ENCODE results near the gene NDUFA3. TPM values are rescaled to one million over a fixed set of nuclear protein-coding genes. Genes with fewer than 3 reads are reported as not detected.

Gene NDUFA3
- total and polyA plus RNA-seq, 2 donors (not counting 3 experiments of a cell fraction or from before 2014, with no cell fraction given), result 107 to 119 TPM

GRCh38 chr19:54106716-54107115 is 4.1 kb downstream of the NDUFA3 start:
- no peak for DNase-seq (ENCODE audit: low read depth, low spot score)
- Histone ChIP-seq H3K4me1 (ENCODE audit: control insufficient read depth, extremely low read depth, insufficient read depth, low read length) (no peaks in the 10 kb centered on the region), H2AFZ (ENCODE audit: low read depth, low read length) (no peak overlapping the region), H3K4me3 (replicated peaks in 1 of 3; ENCODE audit: insufficient read depth in 1 of 3, low read depth in 1 of 3, low read length in 3 of 3) (no peak overlapping the region), H3K4me2 (ENCODE audit: insufficient read depth, low read length) (no peak overlapping the region), H3K9me1 (replicated peaks; ENCODE audit: control insufficient read depth, extremely low read depth, insufficient read depth, low read length) (no peaks in the 10 kb centered on the region), H3K27ac (ENCODE audit: insufficient read depth, low read depth, low read length) (no peak overlapping the region), H3K27me3 (ENCODE audit: control insufficient read depth in 2 of 2, insufficient read depth in 2 of 2, low read length in 2 of 2) (no peaks in the 10 kb centered on the region), H3K9me3 (replicated peaks; ENCODE audit: control insufficient read depth, insufficient read depth, low read length) (no peaks in the 10 kb centered on the region), H3K36me3 (ENCODE audit: control insufficient read depth in 2 of 2, extremely low read depth in 1 of 2, insufficient read depth in 2 of 2, low read length in 2 of 2) (peaks cover 0 to 40% of the 10 kb centered on the region in 2 experiments), H3K9ac (replicated peaks; ENCODE audit: extremely low read depth, insufficient read depth, low read length) (no peak overlapping the region), H3K79me2 (ENCODE audit: control insufficient read depth, insufficient read depth, low read length) (peaks cover 8% of the 10 kb centered on the region), H4K20me1 (replicated peaks; ENCODE audit: control insufficient read depth, extremely low read depth, insufficient read depth, low read length) (no peaks in the 10 kb centered on the region)
- CTCF ChIA-PET, result no interaction called here
- TF ChIP-seq MYC (IDR thresholded peaks at IDR 0.05; ENCODE audit: low read depth, low read length), result no peak
- TF ChIP-seq EZH2 (IDR thresholded peaks at IDR 0.05; ENCODE audit: borderline replicate concordance, low read depth, low read length, severe bottlenecking), result no peak
- TF ChIP-seq MAX (IDR thresholded peaks at IDR 0.05; ENCODE audit: insufficient read depth, insufficient read length), result no peak
- TF ChIP-seq GATA2 (IDR thresholded peaks at IDR 0.05; ENCODE audit: insufficient read depth, insufficient read length, low read depth, low read length), result no peak
- no peak for TF ChIP-seq FOS (IDR thresholded peaks at IDR 0.05; ENCODE audit: borderline replicate concordance, insufficient read depth, low read length)
- POLR2A ChIA-PET, result no interaction called here
- no TSS peak for BruUV-seq (replicated peaks)
- dilution Hi-C loops (cut with MboI; ENCODE audit: extremely low pct_ligation_motif_present, low sequenced_read_pairs), result no loop called here
- no peak for FAIRE-seq
- intact Hi-C loops (cut with micrococcal nuclease), result no loop called here

GRCh38 chr19:54107876-54108490 is 5.3 kb downstream of the NDUFA3 start:
- dilution Hi-C loops (cut with MboI; ENCODE audit: extremely low pct_ligation_motif_present, low sequenced_read_pairs), result no loop called here
- H3K27ac ChIP-seq (ENCODE audit: insufficient read depth, low read depth, low read length), result no peak overlapping the region
- H3K27me3 ChIP-seq (ENCODE audit: control insufficient read depth in 2 of 2, insufficient read depth in 2 of 2, low read length in 2 of 2), result no peaks in the 10 kb centered on the region
- DNase-seq (ENCODE audit: low read depth, low spot score), result no peak
- POLR2A ChIA-PET, result no interaction called here
- CTCF ChIA-PET, result no interaction called here
- H3K4me3 ChIP-seq (replicated peaks in 1 of 3; ENCODE audit: insufficient read depth in 1 of 3, low read depth in 1 of 3, low read length in 3 of 3), result no peak overlapping the region
- TF ChIP-seq FOS (IDR thresholded peaks at IDR 0.05; ENCODE audit: borderline replicate concordance, insufficient read depth, low read length) (no peak), JUN (IDR thresholded peaks at IDR 0.05; ENCODE audit: borderline replicate concordance, insufficient read depth, insufficient read length, low read depth) (no peak), EZH2 (IDR thresholded peaks at IDR 0.05; ENCODE audit: borderline replicate concordance, low read depth, low read length, severe bottlenecking) (no peak), CTCF (IDR thresholded peaks at IDR 0.05; ENCODE audit: extremely low read depth in 1 of 2, insufficient read depth in 1 of 2, low read depth in 1 of 2, low read length in 2 of 2) (no peak), MYC (IDR thresholded peaks at IDR 0.05; ENCODE audit: low read depth, low read length) (no peak), POLR2AphosphoS5 (IDR thresholded peaks at IDR 0.05; ENCODE audit: insufficient read depth, low read depth, low read length) (no peak), POLR2A (IDR thresholded peaks at IDR 0.05; ENCODE audit: low read depth, low read length) (no peak), GATA2 (IDR thresholded peaks at IDR 0.05; ENCODE audit: insufficient read depth, insufficient read length, low read depth, low read length) (no peak), MAX (IDR thresholded peaks at IDR 0.05; ENCODE audit: insufficient read depth, insufficient read length) (no peak)
- intact Hi-C loops (cut with micrococcal nuclease), result no loop called here
- no TSS peak for BruUV-seq (replicated peaks)
- FAIRE-seq, result no peak
- no peak overlapping the region for H3K9ac ChIP-seq (replicated peaks; ENCODE audit: extremely low read depth, insufficient read depth, low read length)
- no peaks in the 10 kb centered on the region for H3K9me1 ChIP-seq (replicated peaks; ENCODE audit: control insufficient read depth, extremely low read depth, insufficient read depth, low read length)
- H3K4me1 ChIP-seq (ENCODE audit: control insufficient read depth, extremely low read depth, insufficient read depth, low read length), result no peaks in the 10 kb centered on the region
- no peaks in the 10 kb centered on the region for H3K9me3 ChIP-seq (replicated peaks; ENCODE audit: control insufficient read depth, insufficient read depth, low read length)
- no peak overlapping the region for H2AFZ ChIP-seq (ENCODE audit: low read depth, low read length)
- no peaks in the 10 kb centered on the region for H4K20me1 ChIP-seq (replicated peaks; ENCODE audit: control insufficient read depth, extremely low read depth, insufficient read depth, low read length)
- peaks cover 0 to 40% of the 10 kb centered on the region in 2 experiments for H3K36me3 ChIP-seq (ENCODE audit: control insufficient read depth in 2 of 2, extremely low read depth in 1 of 2, insufficient read depth in 2 of 2, low read length in 2 of 2)
- no peak overlapping the region for H3K4me2 ChIP-seq (ENCODE audit: insufficient read depth, low read length)
- H3K79me2 ChIP-seq (ENCODE audit: control insufficient read depth, insufficient read depth, low read length), result peaks cover 5% of the 10 kb centered on the region

Data from endothelial cell of umbilical vein (primary cell).